ENCODE measurements around the gene SYCP3. TPM values are rescaled to one million over a fixed set of nuclear protein-coding genes. Genes with fewer than 3 reads are reported as not detected.

SYCP3 gene
- total RNA-seq: under 1 TPM in 2 of 4 donors, not detected in 2; 0.38 to 0.53 TPM

DNA sequence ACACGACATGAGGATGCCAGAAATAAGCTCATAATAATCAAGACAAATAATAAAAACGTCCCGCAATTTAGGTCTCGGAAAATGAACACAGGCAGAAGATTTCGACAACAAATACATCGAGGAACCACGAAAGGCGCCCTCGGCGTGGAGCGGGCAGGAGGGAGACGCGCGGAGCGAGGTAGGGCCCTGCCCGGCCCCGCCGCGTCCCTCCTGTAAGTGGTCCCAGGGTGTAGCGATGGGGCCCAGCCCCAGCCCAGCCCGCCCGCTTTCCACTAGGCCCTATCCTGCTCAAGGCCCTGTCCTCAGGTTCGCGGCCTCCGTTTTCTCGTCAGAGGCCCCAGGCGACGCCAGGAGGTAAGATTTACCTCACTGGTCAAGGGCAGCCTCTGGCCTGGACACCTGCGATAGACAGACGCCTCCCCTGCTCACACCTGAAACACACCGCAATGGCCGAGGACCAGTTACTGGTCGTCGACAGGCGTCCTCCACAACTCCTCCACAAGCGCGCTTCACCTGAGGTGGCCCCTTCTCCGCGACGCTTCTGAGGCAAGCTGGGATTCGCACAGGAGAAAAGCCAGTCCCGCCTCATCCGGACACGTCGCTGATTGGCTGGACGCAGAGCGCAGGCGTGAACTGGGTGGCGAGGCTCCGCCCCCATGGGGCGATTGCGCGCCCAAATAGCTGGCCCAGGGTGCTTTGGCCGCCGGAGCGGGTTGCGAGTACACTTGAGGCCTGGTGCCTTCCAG, at the start of gene SYCP3:
Gene SYCP3, minus strand, starts transcription at position 543 of the 746 bp plus-strand sequence. CDS start 1,527 bp downstream, outside the sequence.
- intact Hi-C loops (cut with DNase I): no loop called here
- Histone ChIP-seq H3K4me3 (no peak within 1 kb of the TSS), H3K4me1 (no peaks in the 10 kb centered on the region), H3K27ac (no peak within 1 kb of the TSS), H3K36me3 (peaks cover 0 to 46% (median 2%) of the 10 kb centered on the region in 3 donors), H3K27me3 (no peaks in the 10 kb centered on the region), H3K9me3 (no peaks in the 10 kb centered on the region)
- no peak for DNase-seq
- TF ChIP-seq, protein P1, sequence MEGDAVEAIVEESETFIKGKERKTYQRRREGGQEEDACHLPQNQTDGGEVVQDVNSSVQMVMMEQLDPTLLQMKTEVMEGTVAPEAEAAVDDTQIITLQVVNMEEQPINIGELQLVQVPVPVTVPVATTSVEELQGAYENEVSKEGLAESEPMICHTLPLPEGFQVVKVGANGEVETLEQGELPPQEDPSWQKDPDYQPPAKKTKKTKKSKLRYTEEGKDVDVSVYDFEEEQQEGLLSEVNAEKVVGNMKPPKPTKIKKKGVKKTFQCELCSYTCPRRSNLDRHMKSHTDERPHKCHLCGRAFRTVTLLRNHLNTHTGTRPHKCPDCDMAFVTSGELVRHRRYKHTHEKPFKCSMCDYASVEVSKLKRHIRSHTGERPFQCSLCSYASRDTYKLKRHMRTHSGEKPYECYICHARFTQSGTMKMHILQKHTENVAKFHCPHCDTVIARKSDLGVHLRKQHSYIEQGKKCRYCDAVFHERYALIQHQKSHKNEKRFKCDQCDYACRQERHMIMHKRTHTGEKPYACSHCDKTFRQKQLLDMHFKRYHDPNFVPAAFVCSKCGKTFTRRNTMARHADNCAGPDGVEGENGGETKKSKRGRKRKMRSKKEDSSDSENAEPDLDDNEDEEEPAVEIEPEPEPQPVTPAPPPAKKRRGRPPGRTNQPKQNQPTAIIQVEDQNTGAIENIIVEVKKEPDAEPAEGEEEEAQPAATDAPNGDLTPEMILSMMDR (IDR thresholded peaks at IDR 0.05): no peak
- TF ChIP-seq POLR2A (IDR thresholded peaks at IDR 0.05): no peak
- 96 to 97% methylated on average over 36 to 38 of the region's 57 CpGs for WGBS, 2 donors

DNA sequence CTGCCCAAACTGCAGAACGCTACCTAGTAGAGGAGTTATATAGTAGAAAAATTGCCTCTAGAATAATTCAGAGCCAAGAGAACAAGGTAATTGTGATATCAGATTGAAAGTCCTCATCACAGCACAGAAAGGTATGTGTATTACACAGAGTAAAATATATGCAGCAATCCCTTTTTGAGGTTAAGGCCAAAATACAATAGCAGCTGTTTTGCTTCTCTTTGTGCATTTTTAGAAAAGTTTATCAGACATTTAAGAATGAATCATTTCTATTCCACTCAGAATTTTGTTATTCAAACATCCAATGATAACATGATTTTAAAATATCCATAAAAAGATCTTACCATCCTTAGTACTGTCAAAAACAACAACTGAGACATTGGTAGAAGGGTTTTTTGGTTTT, 46.4 kb upstream of the SYCP3 start:
- H3K36me3 ChIP-seq: peaks cover 0 to 91% (median 0%) of the 10 kb centered on the region in 3 donors
- intact Hi-C loops (cut with DNase I): no loop called here
- H3K27me3 ChIP-seq: no peaks in the 10 kb centered on the region
- H3K27ac ChIP-seq: no peak overlapping the region
- TF ChIP-seq, protein P1 (IDR thresholded peaks at IDR 0.05): no peak
- no peak for TF ChIP-seq POLR2A (IDR thresholded peaks at IDR 0.05)
- H3K4me3 ChIP-seq: no peak overlapping the region
- no peaks in the 10 kb centered on the region for H3K4me1 ChIP-seq
- no peak for DNase-seq
- H3K9me3 ChIP-seq: no peaks in the 10 kb centered on the region
- WGBS, 2 donors: 83 to 100% methylated on average over 1 of the region's 1 CpG

DNA sequence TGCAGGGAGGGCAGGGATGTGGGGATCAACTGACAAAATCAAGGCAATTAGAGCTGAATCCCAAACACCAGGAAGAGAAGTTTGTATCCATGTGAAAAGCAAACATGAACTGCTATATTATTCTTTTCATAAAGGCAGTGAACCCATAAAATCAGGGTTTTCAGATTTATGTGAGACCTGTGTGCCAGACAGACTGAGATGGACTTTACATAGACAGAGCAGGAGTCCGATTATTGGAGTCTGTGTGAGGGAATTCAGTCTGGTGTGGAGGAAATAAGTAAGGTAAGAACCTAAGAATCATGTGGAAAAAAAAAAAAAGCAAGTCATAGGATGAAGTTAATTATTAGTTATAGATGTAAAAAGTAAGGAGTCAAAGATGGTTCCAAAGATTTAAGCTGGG, 45.1 kb upstream of the SYCP3 start:
- no peak for DNase-seq
- Histone ChIP-seq H3K4me3 (no peak overlapping the region), H3K36me3 (peaks cover 0 to 88% (median 0%) of the 10 kb centered on the region in 3 donors), H3K9me3 (no peaks in the 10 kb centered on the region), H3K27me3 (no peaks in the 10 kb centered on the region), H3K4me1 (no peaks in the 10 kb centered on the region), H3K27ac (no peak overlapping the region)
- TF ChIP-seq POLR2A (IDR thresholded peaks at IDR 0.05): no peak
- TF ChIP-seq, protein P1 (IDR thresholded peaks at IDR 0.05): no peak
- intact Hi-C loops (cut with DNase I): no loop called here
- 85 to 90% methylated on average over 1 of the region's 1 CpG for WGBS, 2 donors

DNA sequence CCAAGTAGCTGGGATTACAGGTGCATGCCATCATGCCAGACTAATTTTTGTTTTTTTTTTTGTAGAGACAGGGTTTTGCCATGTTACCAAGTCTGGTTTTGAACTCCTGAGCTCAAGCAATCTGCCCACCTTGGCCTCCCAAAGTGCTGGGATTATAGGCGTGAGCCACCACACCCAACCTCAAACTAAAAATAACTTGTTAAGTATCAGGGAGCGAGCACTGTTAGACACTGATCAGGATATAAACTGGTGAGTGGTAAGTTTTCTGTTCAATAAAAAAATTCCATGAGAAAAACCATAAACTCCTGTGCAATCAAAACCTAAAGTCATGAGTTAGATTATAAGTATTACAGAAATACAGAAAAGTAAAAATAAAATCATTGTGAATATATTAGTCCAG, 44.6 kb upstream of the SYCP3 start:
- H3K9me3 ChIP-seq: no peaks in the 10 kb centered on the region
- H3K4me3 ChIP-seq: no peak overlapping the region
- 88 to 100% methylated on average over 1 of the region's 2 CpGs for WGBS, 2 donors
- no peak for DNase-seq
- no peak overlapping the region for H3K27ac ChIP-seq
- TF ChIP-seq POLR2A (IDR thresholded peaks at IDR 0.05): no peak
- TF ChIP-seq, protein P1 (IDR thresholded peaks at IDR 0.05): no peak
- H3K27me3 ChIP-seq: no peaks in the 10 kb centered on the region
- intact Hi-C loops (cut with DNase I): no loop called here
- no peaks in the 10 kb centered on the region for H3K4me1 ChIP-seq
- peaks cover 0 to 88% (median 0%) of the 10 kb centered on the region in 3 donors for H3K36me3 ChIP-seq

DNA sequence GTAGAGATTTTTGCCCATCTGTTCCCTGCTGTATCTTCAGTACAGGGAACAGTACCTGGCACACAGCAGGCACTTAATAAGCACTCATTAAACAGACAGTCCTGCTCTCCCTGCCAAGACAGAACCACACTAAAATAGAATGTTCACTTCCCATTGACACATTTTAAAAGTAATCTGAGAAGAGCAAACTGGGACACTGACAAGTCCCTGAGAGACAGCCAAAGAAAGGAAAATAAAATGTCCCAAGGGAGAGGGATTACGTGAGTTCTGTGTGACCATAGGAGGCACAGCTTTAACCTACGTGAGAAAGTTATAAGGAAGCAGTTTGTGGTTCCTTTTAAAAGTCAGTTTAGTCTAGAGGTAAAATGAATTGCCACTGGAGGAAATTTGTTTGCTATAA, 43.9 kb upstream of the SYCP3 start:
- H3K4me3 ChIP-seq: no peak overlapping the region
- no peak for DNase-seq
- H3K27me3 ChIP-seq: no peaks in the 10 kb centered on the region
- H3K27ac ChIP-seq: no peak overlapping the region
- WGBS, 2 donors: 78 to 87% methylated on average over 2 of the region's 2 CpGs
- intact Hi-C loops (cut with DNase I): no loop called here
- no peaks in the 10 kb centered on the region for H3K4me1 ChIP-seq
- H3K9me3 ChIP-seq: no peaks in the 10 kb centered on the region
- peaks cover 0 to 88% (median 0%) of the 10 kb centered on the region in 3 donors for H3K36me3 ChIP-seq
- TF ChIP-seq, protein P1 (IDR thresholded peaks at IDR 0.05): no peak
- TF ChIP-seq POLR2A (IDR thresholded peaks at IDR 0.05): no peak
